SK-N-SH (cell line): Measurements from ENCODE around the gene DSCAM. TPM values are rescaled to one million over a fixed set of nuclear protein-coding genes. Genes with fewer than 3 reads are reported as not detected.

Experiments used
- CTCF ChIA-PET: fragments of 300-600, 350-600 bp; formaldehyde crosslinking; extraction: SDS; loops from one replicate; lab custom pipeline; 2021; lab: Yijun Ruan, JAX
- POLR2A ChIA-PET: fragments of 350-600 bp; sonication (Branson Sonifier 250); formaldehyde crosslinking; extraction: SDS; loops from one replicate; lab custom pipeline; 2020; ENCODE audit warnings: antibody characterized with exemption, inconsistent platforms; lab: Yijun Ruan, JAX
- DNase-seq: peaks from one replicate; pipeline ENCODE4 v3.0.0; 2012
- H2AFZ ChIP-seq: fragments of 200-600 bp; sonication (generic); 2 replicates; pipeline ENCODE4 v1.8.1; 2016; ENCODE audit warnings: antibody characterized with exemption, mild to moderate bottlenecking, low read depth
- H3F3A ChIP-seq: fragments of 200-600 bp; sonication (generic); replicated peaks from 2 replicates; pipeline ENCODE3; 2016; ENCODE audit warnings: antibody characterized with exemption, mild to moderate bottlenecking; ENCODE audit not compliant: insufficient read depth
- H3K27ac ChIP-seq, 2 experiments: fragments of 200-500 bp in 1 of 2; fragments of 200-600 bp in 1 of 2; sonication (Bioruptor generic) in 1 of 2; sonication (generic), shearing (Covaris generic) in 1 of 2; 2 replicates each; pipeline versions ENCODE4 v1.5.1 to v1.6.1; 2014 to 2016; ENCODE audit warnings: low read depth in 2 of 2, inconsistent platforms in 1 of 2, low read length in 1 of 2, mild to moderate bottlenecking in 1 of 2, mixed read lengths in 1 of 2
- H3K27me3 ChIP-seq: fragments of 200-600 bp; sonication (generic), shearing (Covaris generic); 2 replicates; pipeline ENCODE4 v1.6.1; 2016; ENCODE audit warnings: mixed run types; ENCODE audit not compliant: insufficient read depth
- H3K36me3 ChIP-seq, 2 experiments: fragments of 200-500 bp in 1 of 2; fragments of 200-600 bp in 1 of 2; sonication (Bioruptor generic) in 1 of 2; sonication (generic) in 1 of 2; replicated peaks in 1 of 2; 2 replicates each; pipeline versions ENCODE3 to v1.5.1; 2014 to 2016; ENCODE audit warnings: low read length in 1 of 2, mild to moderate bottlenecking in 1 of 2; ENCODE audit not compliant: insufficient read depth in 2 of 2, control insufficient read depth in 1 of 2
- H3K4me1 ChIP-seq, 2 experiments: fragments of 200-500 bp in 1 of 2; fragments of 200-600 bp in 1 of 2; sonication (Bioruptor generic) in 1 of 2; sonication (generic), shearing (Covaris generic) in 1 of 2; 2 replicates each; pipeline versions ENCODE4 v1.5.1 to v1.6.1; 2014 to 2016; ENCODE audit warnings: low read depth in 1 of 2, low read length in 1 of 2, mixed run types in 1 of 2; ENCODE audit not compliant: insufficient read depth in 2 of 2, control insufficient read depth in 1 of 2
- H3K4me2 ChIP-seq: fragments of 200-600 bp; sonication (generic), shearing (Covaris generic); 2 replicates; pipeline ENCODE4 v1.6.1; 2017; ENCODE audit warnings: mixed run types
- H3K4me3 ChIP-seq, 2 experiments: fragments of 200-500 bp in 1 of 2; fragments of 200-600 bp in 1 of 2; sonication (Bioruptor generic) in 1 of 2; sonication (generic), shearing (Covaris generic) in 1 of 2; 2 replicates each; pipeline versions ENCODE4 v1.5.1 to v1.8.1; 2014 to 2016; ENCODE audit warnings: low read depth in 2 of 2, inconsistent platforms in 1 of 2, low read length in 1 of 2, mild to moderate bottlenecking in 1 of 2, mixed read lengths in 1 of 2, moderate library complexity in 1 of 2
- H3K79me2 ChIP-seq: fragments of 200-600 bp; sonication (generic); 2 replicates; pipeline ENCODE4 v1.8.1; 2017; ENCODE audit warnings: mild to moderate bottlenecking; ENCODE audit not compliant: insufficient read depth
- H3K9ac ChIP-seq: fragments of 200-600 bp; sonication (generic); 2 replicates; pipeline ENCODE4 v1.6.1; 2017; ENCODE audit warnings: mixed run types
- H3K9me2 ChIP-seq: fragments of 200-600 bp; sonication (generic); 2 replicates; pipeline ENCODE4 v1.6.1; 2017; ENCODE audit warnings: mixed run types
- H3K9me3 ChIP-seq: fragments of 200-600 bp; sonication (generic); 2 replicates; pipeline ENCODE4 v1.6.1; 2017; ENCODE audit warnings: mixed run types, mild to moderate bottlenecking, moderate library complexity
- H4K20me1 ChIP-seq: fragments of 200-600 bp; sonication (generic); 2 replicates; pipeline ENCODE4 v1.6.1; 2017; ENCODE audit warnings: mild to moderate bottlenecking, mixed run types; ENCODE audit not compliant: insufficient read depth
- CHD2 ChIP-seq: fragments of 150-350 bp; IDR thresholded peaks from 2 replicates; pipeline ENCODE4 v1.6.1; 2018; ENCODE audit warnings: low read length; ENCODE audit not compliant: partially characterized antibody
- EZH2phosphoT487 ChIP-seq: fragments of 200-600 bp; sonication (generic); IDR thresholded peaks from 2 replicates; pipeline ENCODE4 v1.6.1; 2017; ENCODE audit warnings: low read depth, mixed run types, mild to moderate bottlenecking, antibody characterized with exemption, moderate library complexity, borderline replicate concordance
- FOXJ3 ChIP-seq: sonication (generic); formaldehyde crosslinking; IDR thresholded peaks from 2 replicates; pipeline ENCODE4 v1.5.1; 2020; ENCODE audit warnings: mild to moderate bottlenecking, missing genetic modification reagents
- FOXM1 ChIP-seq: IDR thresholded peaks from 2 replicates; pipeline ENCODE4 v1.4.0; 2012; ENCODE audit warnings: low read depth, mild to moderate bottlenecking
- IRF3 ChIP-seq: fragments of 150-350 bp; IDR thresholded peaks from 2 replicates; pipeline ENCODE4 v1.6.1; 2016; ENCODE audit warnings: mild to moderate bottlenecking, low read depth, low read length
- JUND ChIP-seq: IDR thresholded peaks from 2 replicates; pipeline ENCODE4 v1.4.0; 2012
- MEF2A ChIP-seq: IDR thresholded peaks from 2 replicates; pipeline ENCODE4 v1.4.0; 2012; ENCODE audit warnings: low read depth, borderline replicate concordance
- PBX3 ChIP-seq: IDR thresholded peaks from 2 replicates; pipeline ENCODE4; 2012
- POLR2AphosphoS5 ChIP-seq: IDR thresholded peaks from 2 replicates; pipeline ENCODE4 v1.6.1; 2012; ENCODE audit warnings: low read depth, low read length
- RAD21 ChIP-seq: IDR thresholded peaks from 2 replicates; pipeline ENCODE4 v1.6.1; 2012; ENCODE audit warnings: mild to moderate bottlenecking, low read length
- RFX5 ChIP-seq: IDR thresholded peaks from 2 replicates; pipeline ENCODE4 v1.6.1; 2012; ENCODE audit warnings: mild to moderate bottlenecking, improper control_type of control experiment, low read length
- RXRA ChIP-seq: IDR thresholded peaks from 2 replicates; pipeline ENCODE4 v1.4.0; 2012; ENCODE audit warnings: low read depth, mild to moderate bottlenecking, borderline replicate concordance
- SIN3A ChIP-seq: IDR thresholded peaks from 2 replicates; pipeline ENCODE4 v1.6.1; 2012; ENCODE audit warnings: low read depth, mild to moderate bottlenecking, low read length, moderate library complexity, borderline replicate concordance
- SMC3 ChIP-seq: IDR thresholded peaks from 2 replicates; pipeline ENCODE4 v1.6.1; 2012; ENCODE audit warnings: low read depth, low read length, improper control_type of control experiment
- TAF1 ChIP-seq: IDR thresholded peaks from 2 replicates; pipeline ENCODE4 v1.6.1; 2012; ENCODE audit warnings: low read depth, mild to moderate bottlenecking, low read length, moderate library complexity, borderline replicate concordance
- TCF12 ChIP-seq: IDR thresholded peaks from 2 replicates; pipeline ENCODE4 v1.4.0; 2012
- TEAD4 ChIP-seq: IDR thresholded peaks from 2 replicates; pipeline ENCODE4 v1.4.0; 2012; ENCODE audit warnings: mild to moderate bottlenecking, borderline replicate concordance; ENCODE audit not compliant: insufficient read depth
- USF2 ChIP-seq: fragments of 150-350 bp; IDR thresholded peaks from 2 replicates; pipeline ENCODE4 v1.6.1; 2017; ENCODE audit warnings: antibody characterized with exemption, low read length, low read depth, borderline replicate concordance
- YY1 ChIP-seq: IDR thresholded peaks from 2 replicates; pipeline ENCODE4 v1.4.0; 2012; ENCODE audit warnings: low read depth, mild to moderate bottlenecking
- WGBS: methylation state at CpG from one replicate; pipeline ENCODE4 v1.1.6; 2017; ENCODE audit warnings: low lambda C conversion rate; 5-methylcytosine and 5-hydroxymethylcytosine counted together
- polyA plus RNA-seq, 3 experiments: library from polyadenylated mRNA; depleted of rRNA; stranded (reverse); fragments of >200 nt; gene quantifications; 2 replicates each; pipeline ENCODE4 v1.2.3, GENCODE V29; 2012

Gene DSCAM
- polyA plus RNA-seq, 1 of the 3 experiments (the other 2 are of a cell fraction): not detected

GRCh38 chr21:40833184-40833583 lies 13.8 kb downstream of the DSCAM start:
- Histone ChIP-seq H3K9me3 (0 out of 2 replicates have a peak, but pooled peaks cover 5% of the 10 kb centered on the region), H3K4me1 (peaks cover 0 to 6% of the 10 kb centered on the region in 2 experiments; a peak in 1 of 4 replicates), H3K4me2 (no peak overlapping the region), H3K27ac (peak overlapping the region in 1 of 2 experiments; percentile 74; a peak in 2 of 4 replicates), H3K9ac (no peak overlapping the region), H3F3A (no peaks in the 10 kb centered on the region), H4K20me1 (no peaks in the 10 kb centered on the region), H3K79me2 (no peaks in the 10 kb centered on the region), H2AFZ (no peak overlapping the region), H3K36me3 (no peaks in the 10 kb centered on the region), H3K4me3 (no peak overlapping the region), H3K27me3 (no peaks in the 10 kb centered on the region), H3K9me2 (no peaks in the 10 kb centered on the region)
- DNase-seq: peak; percentile 32
- WGBS: 31% methylated on average over 6 of the region's 6 CpGs
- TF ChIP-seq IRF3 (no peak), PBX3 (no peak), SMC3 (no peak), CHD2 (no peak), TAF1 (no peak), MEF2A (no peak), EZH2phosphoT487 (no peak), RFX5 (no peak), TEAD4 (no peak), JUND (no peak), RXRA (no peak), FOXM1 (no peak), FOXJ3 (CRISPR knock-in tag) (no peak), YY1 (no peak), SIN3A (no peak), POLR2AphosphoS5 (no peak), RAD21 (no peak), USF2 (no peak), TCF12 (no peak)
- ChIA-PET CTCF (interaction anchor here (1.0 kb wide), 1 partner anchor 366 kb away, joined by 4 read pairs; no protein-coding TSS in a partner anchor), POLR2A (no interaction called here)
